Endothelial cell of umbilical vein (primary cell): ENCODE results near the gene AUTS2. TPM values are rescaled to one million over a fixed set of nuclear protein-coding genes. Genes with fewer than 3 reads are reported as not detected.

Experiments
- BruUV-seq: library from RNA; stranded (reverse); fragments of 400-500 nt; replicated peaks from 2 replicates; lab custom pipeline; 2021; lab: Mats Ljungman, UMichigan
- CTCF ChIA-PET: fragments of 300-600, 350-600 bp; sonication (Branson Sonifier 250); formaldehyde crosslinking; loops from one replicate; lab custom pipeline; 2021; ENCODE audit warnings: antibody characterized with exemption, inconsistent platforms; lab: Charles Lee
- POLR2A ChIA-PET: fragments of 300-600, 350-600 bp; sonication (Branson Sonifier 250); formaldehyde crosslinking; loops from one replicate; lab custom pipeline; 2021; ENCODE audit warnings: antibody characterized with exemption, inconsistent platforms; lab: Charles Lee
- DNase-seq: peaks from one replicate; pipeline ENCODE4 v3.0.0-alpha.2; 2011; ENCODE audit warnings: low read depth, low spot score
- FAIRE-seq: peaks from 2 replicates; lab custom pipeline; 2011; peaks lifted over from hg19 to GRCh38; lab: Jason Lieb, UNC
- H2AFZ ChIP-seq: 2 replicates; pipeline ENCODE4 v1.6.0; 2012; ENCODE audit warnings: low read depth, low read length, control low read depth, inconsistent platforms
- H3K27ac ChIP-seq: 2 replicates; pipeline ENCODE4 v1.5.1; 2011; ENCODE audit warnings: low read depth, mild to moderate bottlenecking, control low read depth, low read length, moderate library complexity; ENCODE audit not compliant: insufficient read depth
- H3K27me3 ChIP-seq, 2 experiments: 2 replicates each; pipeline versions ENCODE4 v1.6.0 to v1.6.1; 2011; ENCODE audit warnings: low read length in 2 of 2, mixed read lengths in 1 of 2; ENCODE audit not compliant: control insufficient read depth in 2 of 2, insufficient read depth in 2 of 2
- H3K36me3 ChIP-seq, 2 experiments: 2 replicates in 1 of 2; 3 replicates in 1 of 2; pipeline ENCODE4 v1.5.1; 2011; ENCODE audit warnings: low read length in 2 of 2, mild to moderate bottlenecking in 1 of 2, moderate library complexity in 1 of 2; ENCODE audit not compliant: control insufficient read depth in 2 of 2, insufficient read depth in 2 of 2; ENCODE audit errors: extremely low read depth in 1 of 2
- H3K4me1 ChIP-seq: 3 replicates; pipeline ENCODE4 v1.5.1; 2011; ENCODE audit warnings: mild to moderate bottlenecking, low read length; ENCODE audit not compliant: control insufficient read depth, insufficient read depth; ENCODE audit errors: extremely low read depth
- H3K4me2 ChIP-seq: 2 replicates; pipeline ENCODE4 v1.6.1; 2011; ENCODE audit warnings: low read length, control low read depth, mixed read lengths; ENCODE audit not compliant: insufficient read depth
- H3K4me3 ChIP-seq, 3 experiments: fragments of 200-600 bp in 1 of 3; sonication (generic), shearing (Covaris generic) in 1 of 3; replicated peaks in 1 of 3; 2 replicates each; pipeline ENCODE4 v1.5.1; 2011 to 2016; ENCODE audit warnings: control low read depth in 3 of 3, low read length in 3 of 3, mild to moderate bottlenecking in 2 of 3, inconsistent platforms in 1 of 3, low read depth in 1 of 3, moderate library complexity in 1 of 3; ENCODE audit not compliant: insufficient read depth in 1 of 3
- H3K79me2 ChIP-seq: 2 replicates; pipeline ENCODE4 v1.6.0; 2012; ENCODE audit warnings: low read length, inconsistent platforms; ENCODE audit not compliant: control insufficient read depth, insufficient read depth
- H3K9ac ChIP-seq: replicated peaks from 2 replicates; pipeline ENCODE3; 2011; ENCODE audit warnings: low read length, control low read depth; ENCODE audit not compliant: insufficient read depth; ENCODE audit errors: extremely low read depth
- H3K9me1 ChIP-seq: replicated peaks from 3 replicates; pipeline ENCODE4 v1.6.0; 2011; ENCODE audit warnings: mild to moderate bottlenecking, low read length; ENCODE audit not compliant: control insufficient read depth, insufficient read depth; ENCODE audit errors: extremely low read depth
- H3K9me3 ChIP-seq: replicated peaks from 2 replicates; pipeline ENCODE4 v1.5.1; 2012; ENCODE audit warnings: low read length, inconsistent platforms; ENCODE audit not compliant: control insufficient read depth, insufficient read depth
- H4K20me1 ChIP-seq: replicated peaks from 2 replicates; pipeline ENCODE3; 2011; ENCODE audit warnings: mild to moderate bottlenecking, low read length; ENCODE audit not compliant: control insufficient read depth, insufficient read depth; ENCODE audit errors: extremely low read depth
- CTCF ChIP-seq, 2 donors: IDR thresholded peaks; 1 replicate in 1 of 2; 2 replicates in 1 of 2; pipeline ENCODE4 v1.5.1; 2011; ENCODE audit warnings: low read length in 2 of 2, mild to moderate bottlenecking in 2 of 2, moderate library complexity in 2 of 2, control low read depth in 1 of 2, inconsistent platforms in 1 of 2, low read depth in 1 of 2; ENCODE audit not compliant: insufficient read depth in 1 of 2; ENCODE audit errors: extremely low read depth in 1 of 2
- EZH2 ChIP-seq: IDR thresholded peaks from 2 replicates; pipeline ENCODE4 v1.6.1; 2012; ENCODE audit warnings: borderline replicate concordance, low read depth, mild to moderate bottlenecking, moderate library complexity, low read length, inconsistent platforms; ENCODE audit not compliant: severe bottlenecking
- FOS ChIP-seq: IDR thresholded peaks from 2 replicates; pipeline ENCODE4 v1.6.1; 2011; ENCODE audit warnings: mild to moderate bottlenecking, low read length, moderate library complexity, borderline replicate concordance; ENCODE audit not compliant: insufficient read depth
- GATA2 ChIP-seq: IDR thresholded peaks from 2 replicates; pipeline ENCODE4 v1.7.0; 2011; ENCODE audit warnings: low read depth, mild to moderate bottlenecking, moderate library complexity, mixed read lengths, low read length; ENCODE audit not compliant: insufficient read length, insufficient read depth
- JUN ChIP-seq: IDR thresholded peaks from 2 replicates; pipeline ENCODE4 v1.6.1; 2011; ENCODE audit warnings: borderline replicate concordance, low read depth; ENCODE audit not compliant: insufficient read length, insufficient read depth
- MAX ChIP-seq: IDR thresholded peaks from 2 replicates; pipeline ENCODE4 v1.6.1; 2011; ENCODE audit not compliant: insufficient read depth, insufficient read length
- MYC ChIP-seq: IDR thresholded peaks from one replicate; pipeline ENCODE4 v1.6.1; 2011; ENCODE audit warnings: mild to moderate bottlenecking, low read depth, low read length
- POLR2A ChIP-seq: IDR thresholded peaks from 2 replicates; pipeline ENCODE4 v1.6.1; 2012; ENCODE audit warnings: low read depth, mild to moderate bottlenecking, control low read depth, low read length
- POLR2AphosphoS5 ChIP-seq: IDR thresholded peaks from 2 replicates; pipeline ENCODE4 v1.6.1; 2012; ENCODE audit warnings: low read depth, mild to moderate bottlenecking, control low read depth, low read length, moderate library complexity; ENCODE audit not compliant: insufficient read depth
- dilution Hi-C: fragments of 300-500 bp; cut with MboI; formaldehyde crosslinking; loops from one replicate; pipeline ENCODE4 v1.15.0; 2019; ENCODE audit warnings: low sequenced_read_pairs; ENCODE audit not compliant: extremely low pct_ligation_motif_present
- intact Hi-C: fragments of 100-400 bp; cut with micrococcal nuclease; formaldehyde crosslinking; loops from one replicate; pipeline ENCODE4 v1.10.0; 2022
- polyA plus RNA-seq, 4 experiments: library from polyadenylated mRNA; depleted of rRNA in 3 of 4; stranded (reverse) in 3 of 4; unstranded in 1 of 4; fragments of >200 nt; gene quantifications; 2 replicates each; pipeline versions ENCODE4 v1.2.1 to v1.2.3, GENCODE V29; 2011 to 2012; ENCODE audit warnings: missing spikeins in 1 of 4
- total RNA-seq: library from RNA; stranded (reverse); gene quantifications from 2 replicates; pipeline ENCODE4 v1.2.3, GENCODE V29; 2021

The AUTS2 gene
- total and polyA plus RNA-seq, 2 donors (not counting 3 experiments of a cell fraction or from before 2014, with no cell fraction given), result 0.59 to 8.0 TPM

DNA sequence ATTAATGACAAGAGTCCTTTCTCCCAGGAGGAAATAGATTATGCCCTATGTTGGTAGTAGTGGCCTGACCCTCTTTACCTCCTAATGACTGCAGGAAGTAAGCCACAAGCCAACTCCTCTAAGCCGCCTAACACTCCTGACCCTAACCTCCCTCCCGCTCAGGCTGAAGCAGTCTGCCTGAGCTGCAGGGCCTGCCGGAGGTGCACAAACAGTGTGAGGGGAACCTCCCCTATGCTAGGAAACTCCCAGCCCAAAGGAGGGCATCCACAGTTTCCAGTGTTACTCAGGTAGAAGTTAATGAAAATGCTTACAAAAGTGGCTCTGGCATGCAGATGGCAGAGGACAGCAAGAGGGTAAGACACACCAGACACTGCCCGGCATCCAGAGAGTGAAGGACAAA is 1239.3 kb downstream of the AUTS2 start:
- no peak overlapping the region for H3K4me3 ChIP-seq
- no peak overlapping the region for H2AFZ ChIP-seq
- POLR2A ChIA-PET, result no interaction called here
- no peaks in the 10 kb centered on the region for H3K79me2 ChIP-seq
- H3K9me3 ChIP-seq, result no peaks in the 10 kb centered on the region
- no peaks in the 10 kb centered on the region for H3K4me1 ChIP-seq
- no peaks in the 10 kb centered on the region for H4K20me1 ChIP-seq
- H3K27me3 ChIP-seq, result no peaks in the 10 kb centered on the region
- dilution Hi-C loops, result no loop called here
- no peaks in the 10 kb centered on the region for H3K36me3 ChIP-seq
- H3K27ac ChIP-seq, result no peak overlapping the region
- H3K9ac ChIP-seq, result no peak overlapping the region
- CTCF ChIA-PET, result no interaction called here
- H3K9me1 ChIP-seq, result no peaks in the 10 kb centered on the region
- BruUV-seq, result no TSS peak
- no peak for TF ChIP-seq CTCF (IDR thresholded peaks at IDR 0.05; ENCODE audit: extremely low read depth in 1 of 2, insufficient read depth in 1 of 2, low read depth in 1 of 2, low read length in 2 of 2)
- TF ChIP-seq MYC, result no peak
- no peak for TF ChIP-seq MAX
- TF ChIP-seq FOS, result no peak
- TF ChIP-seq POLR2A, result no peak
- TF ChIP-seq JUN, result no peak
- no peak for TF ChIP-seq GATA2
- no peak for TF ChIP-seq POLR2AphosphoS5
- TF ChIP-seq EZH2, result no peak
- H3K4me2 ChIP-seq, result no peak overlapping the region
- FAIRE-seq, result no peak
- intact Hi-C loops, result no loop called here
- no peak for DNase-seq
